Astrocyte of the cerebellum (primary cell): ENCODE results near the gene XPNPEP1.

Source experiments
- DNase-seq: peaks from one replicate; pipeline ENCODE4 v3.0.0-alpha.2; 2011; ENCODE audit warnings: low read depth
- H3K4me3 ChIP-seq: 2 replicates; pipeline ENCODE4 v1.5.1; 2011; ENCODE audit warnings: mild to moderate bottlenecking, low read depth, low read length, moderate library complexity
- in situ Hi-C: cut with HindIII; loops from 2 replicates; pipeline ENCODE4 v1.10.0; 2017; ENCODE audit warnings: low sequenced_read_pairs
- TF ChIP-seq, protein P1 (sequence below): IDR thresholded peaks from 2 replicates; pipeline ENCODE4 v1.5.1; 2012; ENCODE audit warnings: low read length, low read depth, moderate library complexity, mild to moderate bottlenecking; ENCODE audit errors: missing control alignments

XPNPEP1 gene

DNA sequence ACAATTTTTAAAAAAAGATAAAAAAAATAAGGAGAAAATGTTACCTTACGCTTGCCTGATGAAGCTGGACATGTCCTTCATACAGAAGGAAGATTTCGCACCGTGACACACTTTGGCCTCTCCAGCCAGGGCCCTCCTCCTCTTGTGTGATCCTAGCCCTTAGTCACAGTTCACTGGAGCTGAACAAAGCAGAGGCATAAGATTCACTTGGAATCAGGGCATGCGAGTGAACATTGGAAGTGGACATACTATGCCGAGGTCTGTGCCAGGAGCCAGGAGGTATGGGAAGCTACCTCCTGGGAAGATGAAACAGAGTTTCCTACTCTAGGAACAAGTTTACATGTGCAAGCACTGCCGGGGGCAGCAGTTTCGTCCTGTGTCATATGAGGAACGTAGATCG, 91.5 kb downstream of the XPNPEP1 start:
- no peak overlapping the region for H3K4me3 ChIP-seq
- in situ Hi-C loops = no loop called here
- TF ChIP-seq, protein P1, sequence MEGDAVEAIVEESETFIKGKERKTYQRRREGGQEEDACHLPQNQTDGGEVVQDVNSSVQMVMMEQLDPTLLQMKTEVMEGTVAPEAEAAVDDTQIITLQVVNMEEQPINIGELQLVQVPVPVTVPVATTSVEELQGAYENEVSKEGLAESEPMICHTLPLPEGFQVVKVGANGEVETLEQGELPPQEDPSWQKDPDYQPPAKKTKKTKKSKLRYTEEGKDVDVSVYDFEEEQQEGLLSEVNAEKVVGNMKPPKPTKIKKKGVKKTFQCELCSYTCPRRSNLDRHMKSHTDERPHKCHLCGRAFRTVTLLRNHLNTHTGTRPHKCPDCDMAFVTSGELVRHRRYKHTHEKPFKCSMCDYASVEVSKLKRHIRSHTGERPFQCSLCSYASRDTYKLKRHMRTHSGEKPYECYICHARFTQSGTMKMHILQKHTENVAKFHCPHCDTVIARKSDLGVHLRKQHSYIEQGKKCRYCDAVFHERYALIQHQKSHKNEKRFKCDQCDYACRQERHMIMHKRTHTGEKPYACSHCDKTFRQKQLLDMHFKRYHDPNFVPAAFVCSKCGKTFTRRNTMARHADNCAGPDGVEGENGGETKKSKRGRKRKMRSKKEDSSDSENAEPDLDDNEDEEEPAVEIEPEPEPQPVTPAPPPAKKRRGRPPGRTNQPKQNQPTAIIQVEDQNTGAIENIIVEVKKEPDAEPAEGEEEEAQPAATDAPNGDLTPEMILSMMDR = no peak
- no peak for DNase-seq

DNA sequence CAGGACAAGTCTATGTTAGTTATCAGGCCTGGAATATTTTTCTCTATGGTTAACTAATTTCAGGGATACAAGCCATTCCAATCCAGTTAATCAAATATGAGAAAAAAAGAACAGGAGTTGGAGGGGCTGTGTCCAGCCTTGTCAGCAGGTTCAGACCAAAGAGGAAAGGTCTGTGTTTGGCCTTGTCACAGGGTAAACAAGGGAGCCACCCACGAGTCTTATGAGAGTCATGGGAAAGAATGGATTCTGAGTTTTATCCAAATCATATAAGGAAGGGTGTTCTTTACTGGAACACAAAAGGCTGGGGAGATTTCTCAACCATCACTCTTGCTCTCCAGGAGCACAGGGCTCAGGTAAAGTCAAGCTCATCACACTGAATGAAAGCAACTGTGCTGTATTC, 99.1 kb downstream of the XPNPEP1 start:
- DNase-seq = no peak
- TF ChIP-seq, protein P1 = no peak
- H3K4me3 ChIP-seq = no peak overlapping the region
- in situ Hi-C loops = no loop called here

DNA sequence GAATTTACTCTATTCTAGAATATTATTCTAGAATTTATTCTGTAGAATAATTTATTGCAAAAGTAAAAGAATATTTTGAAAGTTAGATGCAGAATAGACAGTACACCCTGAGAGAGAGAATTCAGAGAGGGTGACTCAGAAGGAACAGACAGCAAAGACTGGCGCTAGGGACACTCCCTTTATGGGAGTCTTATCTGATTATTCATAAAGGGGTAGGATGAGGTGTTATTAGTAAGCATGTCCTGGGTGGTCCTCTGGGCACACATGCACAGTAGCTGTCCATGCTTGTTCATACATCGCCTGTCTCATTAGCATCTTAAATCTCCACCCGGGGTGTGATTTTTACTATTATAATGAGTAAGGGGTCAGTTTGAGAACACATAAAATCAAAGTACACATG, 100.1 kb downstream of the XPNPEP1 start:
- DNase-seq = no peak
- no peak overlapping the region for H3K4me3 ChIP-seq
- TF ChIP-seq, protein P1 = no peak
- in situ Hi-C loops = no loop called here

DNA sequence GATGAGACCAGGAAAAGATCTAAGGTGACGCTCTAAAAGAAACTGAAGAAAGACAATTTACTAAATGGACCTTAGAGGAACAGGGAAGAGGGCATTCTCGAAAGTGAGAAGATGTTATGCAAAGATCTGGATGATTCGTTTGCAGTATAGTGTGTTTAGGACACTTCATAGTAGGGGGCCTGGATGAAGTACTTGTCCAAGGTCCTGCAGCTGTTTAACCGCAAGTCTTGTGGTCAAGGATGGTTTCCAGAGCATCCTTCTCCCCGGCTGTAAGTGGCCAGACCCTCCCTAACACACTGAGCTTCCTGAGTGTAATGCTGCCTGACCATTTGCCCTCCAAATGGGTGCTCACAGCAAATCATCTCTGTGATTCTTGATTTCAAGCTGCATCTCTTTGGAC, 101.6 kb downstream of the XPNPEP1 start:
- DNase-seq = no peak
- in situ Hi-C loops = no loop called here
- no peak overlapping the region for H3K4me3 ChIP-seq
- TF ChIP-seq, protein P1 = no peak

DNA sequence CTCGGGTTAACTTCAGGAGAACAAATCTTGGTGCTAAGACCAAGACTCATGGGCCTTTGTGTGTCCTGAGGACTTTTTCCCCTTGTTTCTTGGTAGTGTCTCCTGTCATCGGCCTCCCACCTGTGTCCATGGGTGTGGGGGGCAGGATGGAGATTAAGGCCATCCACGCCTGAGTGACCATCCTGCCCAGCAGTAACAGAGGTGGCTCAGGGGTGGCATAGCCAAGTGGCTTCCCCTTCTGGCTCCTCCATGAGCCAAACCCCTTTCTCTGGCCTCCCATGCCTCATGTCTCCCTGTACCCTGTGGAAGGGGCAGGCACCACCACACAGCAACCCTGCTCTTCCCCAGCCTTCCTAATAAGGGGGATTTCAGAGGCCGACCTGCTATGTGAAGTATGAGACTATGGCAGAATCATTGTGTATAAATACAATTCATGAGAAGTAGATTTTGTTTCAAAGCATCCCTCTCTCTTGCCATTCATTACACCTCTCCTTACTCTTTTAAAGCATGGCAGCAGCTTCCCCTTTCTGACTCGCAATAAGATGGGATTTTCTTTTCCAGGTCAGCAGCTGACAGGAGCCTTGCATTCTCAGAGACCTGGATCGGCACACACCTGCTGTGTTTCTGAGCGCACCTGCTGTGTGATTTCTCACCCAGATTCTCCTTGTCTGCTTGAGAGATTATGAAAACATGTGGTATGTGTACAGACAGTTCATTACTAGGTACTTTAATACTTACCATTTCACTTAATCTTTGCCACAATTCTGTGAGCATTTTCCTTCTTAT, 102.5 kb downstream of the XPNPEP1 start:
- in situ Hi-C loops = no loop called here

DNA sequence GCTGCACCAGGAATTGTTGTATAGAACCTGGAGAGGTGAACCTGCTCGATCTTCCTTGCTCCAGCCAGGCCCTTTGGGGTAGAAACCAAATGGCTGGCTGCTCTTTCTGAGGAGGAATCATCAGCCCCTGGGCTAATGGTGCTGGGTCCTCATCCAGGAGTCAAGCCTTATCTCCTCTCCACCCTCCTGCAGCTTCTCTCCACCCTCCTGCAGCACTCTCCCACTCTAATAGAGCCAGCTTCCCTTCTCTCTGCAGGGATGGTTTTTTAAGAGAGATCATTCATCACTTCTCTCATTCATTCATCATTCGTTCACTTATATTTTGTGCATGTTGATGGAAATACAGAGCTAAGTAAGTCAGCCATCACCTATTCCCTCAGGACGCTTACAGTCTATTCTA, 103.5 kb downstream of the XPNPEP1 start:
- H3K4me3 ChIP-seq = no peak overlapping the region
- in situ Hi-C loops = no loop called here
- TF ChIP-seq, protein P1 = no peak
- no peak for DNase-seq

More for the DNA sequence above, 102.5 kb downstream of the XPNPEP1 start:
- DNase-seq = no peak
- no peak overlapping the region for H3K4me3 ChIP-seq
- TF ChIP-seq, protein P1 = no peak
